Liver (tissue), 9 donors: ENCODE data around the gene ITGB6. TPM values are rescaled to one million over a fixed set of nuclear protein-coding genes. Genes with fewer than 3 reads are reported as not detected.

Experiments used
- DNase-seq: peaks from one replicate; pipeline ENCODE4 v3.0.0-alpha.2; 2017; ENCODE audit warnings: low spot score
- H3K27ac ChIP-seq, 2 donors: one replicate each; pipeline ENCODE4 v1.7.0; 2013; ENCODE audit warnings: inconsistent platforms in 2 of 2, low read length in 2 of 2, control low read depth in 1 of 2, low read depth in 1 of 2, mild to moderate bottlenecking in 1 of 2
- H3K27me3 ChIP-seq, 4 donors: one replicate each; pipeline versions ENCODE4 v1.6.1 to v1.7.0; 2013; ENCODE audit warnings: low read length in 3 of 4, inconsistent platforms in 1 of 4, mild to moderate bottlenecking in 1 of 4, moderate library complexity in 1 of 4; ENCODE audit not compliant: control insufficient read depth in 4 of 4, insufficient read depth in 4 of 4
- H3K36me3 ChIP-seq, 4 donors: one replicate each; pipeline versions ENCODE4 v1.6.1 to v1.7.0; 2013; ENCODE audit warnings: low read length in 3 of 4, mild to moderate bottlenecking in 3 of 4, low read depth in 1 of 4, moderate library complexity in 1 of 4; ENCODE audit not compliant: control insufficient read depth in 4 of 4, insufficient read depth in 3 of 4
- H3K4me1 ChIP-seq, 4 donors: one replicate each; pipeline versions ENCODE4 v1.6.1 to v1.7.0; 2013; ENCODE audit warnings: low read length in 3 of 4, mild to moderate bottlenecking in 3 of 4, moderate library complexity in 1 of 4; ENCODE audit not compliant: control insufficient read depth in 4 of 4, insufficient read depth in 4 of 4
- H3K4me3 ChIP-seq, 3 donors: one replicate each; pipeline versions ENCODE4 v1.6.1 to v1.7.0; 2013; ENCODE audit warnings: low read length in 3 of 3, control low read depth in 1 of 3, low read depth in 1 of 3, mild to moderate bottlenecking in 1 of 3
- H3K9ac ChIP-seq, 2 donors: one replicate each; pipeline ENCODE4 v1.7.0; 2013; ENCODE audit warnings: low read length in 2 of 2, mild to moderate bottlenecking in 2 of 2, moderate library complexity in 2 of 2, control low read depth in 1 of 2, low read depth in 1 of 2
- H3K9me3 ChIP-seq, 4 donors: one replicate each; pipeline versions ENCODE4 v1.6.1 to v1.7.0; 2013; ENCODE audit warnings: low read length in 3 of 4; ENCODE audit not compliant: control insufficient read depth in 4 of 4
- EGR1 ChIP-seq, 2 donors: IDR thresholded peaks; 2 replicates each; pipeline ENCODE4 v1.6.1; 2016 to 2018; ENCODE audit warnings: antibody characterized with exemption in 2 of 2, low read depth in 2 of 2
- FOXA1 ChIP-seq: IDR thresholded peaks from 2 replicates; pipeline ENCODE4 v1.6.1; 2016; ENCODE audit warnings: antibody characterized with exemption
- FOXA2 ChIP-seq: IDR thresholded peaks from 2 replicates; pipeline ENCODE4 v1.6.1; 2016; ENCODE audit warnings: antibody characterized with exemption
- GABPA ChIP-seq, 2 donors: IDR thresholded peaks in 1 of 2; conservative IDR thresholded peaks in 1 of 2; 2 replicates each; pipeline ENCODE4 v1.6.1; 2016; ENCODE audit warnings: antibody characterized with exemption in 2 of 2, mild to moderate bottlenecking in 1 of 2, moderate library complexity in 1 of 2
- HNF4A ChIP-seq, 2 donors: conservative IDR thresholded peaks; 2 replicates each; pipeline ENCODE4 v1.6.1; 2016; ENCODE audit warnings: antibody characterized with exemption in 2 of 2, mild to moderate bottlenecking in 2 of 2
- HNF4G ChIP-seq: IDR thresholded peaks from 2 replicates; pipeline ENCODE4 v1.6.1; 2016; ENCODE audit warnings: antibody characterized with exemption
- JUND ChIP-seq, 2 donors: IDR thresholded peaks; 2 replicates each; pipeline ENCODE4 v1.6.1; 2016; ENCODE audit warnings: antibody characterized with exemption in 2 of 2
- NR2F2 ChIP-seq: IDR thresholded peaks from 2 replicates; pipeline ENCODE4 v1.6.1; 2016; ENCODE audit warnings: antibody characterized with exemption
- RAD21 ChIP-seq, 2 donors: IDR thresholded peaks; 2 replicates each; pipeline ENCODE4 v1.6.1; 2016; ENCODE audit warnings: antibody characterized with exemption in 2 of 2, mild to moderate bottlenecking in 2 of 2
- RXRA ChIP-seq, 2 donors: IDR thresholded peaks; 2 replicates each; pipeline ENCODE4 v1.6.1; 2017 to 2018; ENCODE audit warnings: antibody characterized with exemption in 2 of 2, mild to moderate bottlenecking in 1 of 2
- SP1 ChIP-seq: IDR thresholded peaks from 2 replicates; pipeline ENCODE4 v1.6.1; 2018; ENCODE audit warnings: antibody characterized with exemption, mild to moderate bottlenecking
- TAF1 ChIP-seq: conservative IDR thresholded peaks from 2 replicates; pipeline ENCODE4 v1.6.1; 2016; ENCODE audit warnings: antibody characterized with exemption, mild to moderate bottlenecking
- YY1 ChIP-seq: IDR thresholded peaks from 2 replicates; pipeline ENCODE4 v1.6.1; 2016; ENCODE audit warnings: antibody characterized with exemption, mild to moderate bottlenecking
- WGBS: extraction: QIAGEN DNeasy Blood & Tissue Kit; methylation state at CpG from one replicate; pipeline ENCODE4 v1.1.7; 2013; 5-methylcytosine and 5-hydroxymethylcytosine counted together
- polyA plus RNA-seq, 2 donors: library from polyadenylated mRNA; stranded (reverse) in 1 of 2; unstranded in 1 of 2; fragments of 200-250 nt in 1 of 2; fragments of >200 nt in 1 of 2; fragmentation: Nextera tagmentation in 1 of 2; extraction: Ambion mirVana in 1 of 2; gene quantifications; one replicate each; pipeline versions ENCODE4 v1.2.1 to v1.2.3, GENCODE V29; 2013 to 2015
- total RNA-seq, 2 donors: library from RNA; depleted of rRNA; stranded (reverse); fragments of >200 nt; gene quantifications; one replicate each; pipeline ENCODE4 v1.2.3, GENCODE V29; 2014
- TF ChIP-seq, protein P1 (sequence below): IDR thresholded peaks from 2 replicates; pipeline ENCODE4 v1.6.1; 2016; ENCODE audit warnings: antibody characterized with exemption, mild to moderate bottlenecking
- TF ChIP-seq, protein P2 (sequence below): fragments of 150-350 bp; IDR thresholded peaks from 2 replicates; pipeline ENCODE4 v1.5.1; 2017; ENCODE audit warnings: improper control_type of control experiment, low read depth, low read length; ENCODE audit not compliant: missing input control
- TF ChIP-seq, protein P3 (sequence below): IDR thresholded peaks from 2 replicates; pipeline ENCODE4 v1.6.1; 2016; ENCODE audit warnings: antibody characterized with exemption
- TF ChIP-seq, protein P4 (sequence below): IDR thresholded peaks from 2 replicates; pipeline ENCODE4 v1.6.1; 2016; ENCODE audit warnings: antibody characterized with exemption
- TF ChIP-seq, protein P5 (sequence below): IDR thresholded peaks from 2 replicates; pipeline ENCODE4 v1.6.1; 2016; ENCODE audit warnings: antibody characterized with exemption
- donor health status: healthy.
- donor health status: healthy.
- donor health status: healthy.
- donor health status: healthy.
- donor health status: healthy.

The ITGB6 gene
- total and polyA plus RNA-seq, 4 donors = 0.03 to 0.10 (median 0.08) TPM; not detected in 1

DNA sequence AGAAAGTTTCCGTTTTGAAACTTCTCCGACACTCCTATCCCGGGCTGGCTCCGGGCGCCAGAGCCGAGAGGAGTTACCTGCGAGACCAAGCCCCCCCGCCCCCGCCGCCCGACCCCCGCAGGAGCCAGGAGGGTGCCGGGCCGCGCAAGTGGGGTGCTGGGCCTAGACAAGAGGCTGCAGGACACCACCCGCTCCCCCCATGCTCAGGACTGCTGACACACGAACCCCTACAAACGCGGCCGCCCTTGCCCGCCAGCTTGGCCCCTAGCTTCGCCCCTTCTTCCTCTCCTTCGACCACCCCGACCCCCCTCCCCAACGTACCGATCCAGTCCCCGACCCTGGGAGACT lies 138.2 kb downstream of the ITGB6 start:
- H3K9ac ChIP-seq = no peak overlapping the region
- H3K27me3 ChIP-seq = peaks cover 0 to 15% (median 0%) of the 10 kb centered on the region in 4 donors
- peak overlapping the region in 2 of 3 donors; percentile 47 to 55 for H3K4me3 ChIP-seq
- TF ChIP-seq FOXA1 (no peak), RAD21 (IDR thresholded peaks at IDR 0.05) (no peak)
- H3K27ac ChIP-seq = no peak overlapping the region
- WGBS = 6% methylated on average over 27 of the region's 27 CpGs
- peaks cover 0 to 8% (median 4%) of the 10 kb centered on the region in 4 donors for H3K4me1 ChIP-seq
- no peak for DNase-seq
- peaks cover 0 to 4% (median 0%) of the 10 kb centered on the region in 4 donors for H3K9me3 ChIP-seq
- H3K36me3 ChIP-seq = no peaks in the 10 kb centered on the region

DNA sequence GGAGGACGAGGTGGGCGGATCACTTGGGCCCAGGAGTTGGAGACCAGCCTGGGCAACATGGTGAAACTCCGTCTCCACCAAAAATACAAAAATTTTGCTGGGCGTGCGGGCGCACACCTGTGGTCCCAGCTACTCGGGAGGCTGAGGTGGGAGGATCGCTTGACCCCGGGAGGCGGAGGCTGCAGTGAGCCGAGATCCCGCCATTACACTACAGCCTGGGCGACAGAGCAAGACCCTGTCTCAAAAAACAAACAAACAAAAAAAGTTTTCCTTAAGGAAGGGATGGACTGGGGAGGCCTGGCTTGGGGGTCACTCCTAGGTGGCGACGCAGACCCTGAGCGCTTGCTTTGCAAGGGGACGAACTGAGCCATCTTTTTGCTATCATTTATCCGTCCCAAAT lies 138.5 kb downstream of the ITGB6 start:
- peaks cover 0 to 8% (median 4%) of the 10 kb centered on the region in 4 donors for H3K4me1 ChIP-seq
- 77% methylated on average over 18 of the region's 18 CpGs for WGBS
- H3K27ac ChIP-seq = no peak overlapping the region
- DNase-seq = no peak
- H3K4me3 ChIP-seq = peak overlapping the region in 1 of 3 donors; percentile 55
- H3K36me3 ChIP-seq = no peaks in the 10 kb centered on the region
- H3K27me3 ChIP-seq = peaks cover 0 to 15% (median 0%) of the 10 kb centered on the region in 4 donors
- TF ChIP-seq, protein P1, sequence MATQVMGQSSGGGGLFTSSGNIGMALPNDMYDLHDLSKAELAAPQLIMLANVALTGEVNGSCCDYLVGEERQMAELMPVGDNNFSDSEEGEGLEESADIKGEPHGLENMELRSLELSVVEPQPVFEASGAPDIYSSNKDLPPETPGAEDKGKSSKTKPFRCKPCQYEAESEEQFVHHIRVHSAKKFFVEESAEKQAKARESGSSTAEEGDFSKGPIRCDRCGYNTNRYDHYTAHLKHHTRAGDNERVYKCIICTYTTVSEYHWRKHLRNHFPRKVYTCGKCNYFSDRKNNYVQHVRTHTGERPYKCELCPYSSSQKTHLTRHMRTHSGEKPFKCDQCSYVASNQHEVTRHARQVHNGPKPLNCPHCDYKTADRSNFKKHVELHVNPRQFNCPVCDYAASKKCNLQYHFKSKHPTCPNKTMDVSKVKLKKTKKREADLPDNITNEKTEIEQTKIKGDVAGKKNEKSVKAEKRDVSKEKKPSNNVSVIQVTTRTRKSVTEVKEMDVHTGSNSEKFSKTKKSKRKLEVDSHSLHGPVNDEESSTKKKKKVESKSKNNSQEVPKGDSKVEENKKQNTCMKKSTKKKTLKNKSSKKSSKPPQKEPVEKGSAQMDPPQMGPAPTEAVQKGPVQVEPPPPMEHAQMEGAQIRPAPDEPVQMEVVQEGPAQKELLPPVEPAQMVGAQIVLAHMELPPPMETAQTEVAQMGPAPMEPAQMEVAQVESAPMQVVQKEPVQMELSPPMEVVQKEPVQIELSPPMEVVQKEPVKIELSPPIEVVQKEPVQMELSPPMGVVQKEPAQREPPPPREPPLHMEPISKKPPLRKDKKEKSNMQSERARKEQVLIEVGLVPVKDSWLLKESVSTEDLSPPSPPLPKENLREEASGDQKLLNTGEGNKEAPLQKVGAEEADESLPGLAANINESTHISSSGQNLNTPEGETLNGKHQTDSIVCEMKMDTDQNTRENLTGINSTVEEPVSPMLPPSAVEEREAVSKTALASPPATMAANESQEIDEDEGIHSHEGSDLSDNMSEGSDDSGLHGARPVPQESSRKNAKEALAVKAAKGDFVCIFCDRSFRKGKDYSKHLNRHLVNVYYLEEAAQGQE = no peak
- TF ChIP-seq HNF4G (no peak), SP1 (no peak), RXRA (IDR thresholded peaks at IDR 0.05) (no peak), RAD21 (IDR thresholded peaks at IDR 0.05) (no peak), JUND (IDR thresholded peaks at IDR 0.05) (no peak), FOXA2 (no peak), GABPA (IDR thresholded peaks at IDR 0.05 in 1 of 2, conservative IDR thresholded peaks at IDR 0.05 in 1 of 2) (no peak), YY1 (no peak), EGR1 (IDR thresholded peaks at IDR 0.05; ENCODE audit: low read depth in 2 of 2) (no peak), HNF4A (conservative IDR thresholded peaks at IDR 0.05) (no peak), NR2F2 (no peak), FOXA1 (no peak), TAF1 (no peak)
- TF ChIP-seq, protein P2, sequence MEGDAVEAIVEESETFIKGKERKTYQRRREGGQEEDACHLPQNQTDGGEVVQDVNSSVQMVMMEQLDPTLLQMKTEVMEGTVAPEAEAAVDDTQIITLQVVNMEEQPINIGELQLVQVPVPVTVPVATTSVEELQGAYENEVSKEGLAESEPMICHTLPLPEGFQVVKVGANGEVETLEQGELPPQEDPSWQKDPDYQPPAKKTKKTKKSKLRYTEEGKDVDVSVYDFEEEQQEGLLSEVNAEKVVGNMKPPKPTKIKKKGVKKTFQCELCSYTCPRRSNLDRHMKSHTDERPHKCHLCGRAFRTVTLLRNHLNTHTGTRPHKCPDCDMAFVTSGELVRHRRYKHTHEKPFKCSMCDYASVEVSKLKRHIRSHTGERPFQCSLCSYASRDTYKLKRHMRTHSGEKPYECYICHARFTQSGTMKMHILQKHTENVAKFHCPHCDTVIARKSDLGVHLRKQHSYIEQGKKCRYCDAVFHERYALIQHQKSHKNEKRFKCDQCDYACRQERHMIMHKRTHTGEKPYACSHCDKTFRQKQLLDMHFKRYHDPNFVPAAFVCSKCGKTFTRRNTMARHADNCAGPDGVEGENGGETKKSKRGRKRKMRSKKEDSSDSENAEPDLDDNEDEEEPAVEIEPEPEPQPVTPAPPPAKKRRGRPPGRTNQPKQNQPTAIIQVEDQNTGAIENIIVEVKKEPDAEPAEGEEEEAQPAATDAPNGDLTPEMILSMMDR = no peak
- TF ChIP-seq, protein P3, sequence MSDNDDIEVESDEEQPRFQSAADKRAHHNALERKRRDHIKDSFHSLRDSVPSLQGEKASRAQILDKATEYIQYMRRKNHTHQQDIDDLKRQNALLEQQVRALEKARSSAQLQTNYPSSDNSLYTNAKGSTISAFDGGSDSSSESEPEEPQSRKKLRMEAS = no peak
- TF ChIP-seq, protein P4, sequence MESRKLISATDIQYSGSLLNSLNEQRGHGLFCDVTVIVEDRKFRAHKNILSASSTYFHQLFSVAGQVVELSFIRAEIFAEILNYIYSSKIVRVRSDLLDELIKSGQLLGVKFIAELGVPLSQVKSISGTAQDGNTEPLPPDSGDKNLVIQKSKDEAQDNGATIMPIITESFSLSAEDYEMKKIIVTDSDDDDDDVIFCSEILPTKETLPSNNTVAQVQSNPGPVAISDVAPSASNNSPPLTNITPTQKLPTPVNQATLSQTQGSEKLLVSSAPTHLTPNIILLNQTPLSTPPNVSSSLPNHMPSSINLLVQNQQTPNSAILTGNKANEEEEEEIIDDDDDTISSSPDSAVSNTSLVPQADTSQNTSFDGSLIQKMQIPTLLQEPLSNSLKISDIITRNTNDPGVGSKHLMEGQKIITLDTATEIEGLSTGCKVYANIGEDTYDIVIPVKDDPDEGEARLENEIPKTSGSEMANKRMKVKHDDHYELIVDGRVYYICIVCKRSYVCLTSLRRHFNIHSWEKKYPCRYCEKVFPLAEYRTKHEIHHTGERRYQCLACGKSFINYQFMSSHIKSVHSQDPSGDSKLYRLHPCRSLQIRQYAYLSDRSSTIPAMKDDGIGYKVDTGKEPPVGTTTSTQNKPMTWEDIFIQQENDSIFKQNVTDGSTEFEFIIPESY = no peak
- TF ChIP-seq, protein P5, sequence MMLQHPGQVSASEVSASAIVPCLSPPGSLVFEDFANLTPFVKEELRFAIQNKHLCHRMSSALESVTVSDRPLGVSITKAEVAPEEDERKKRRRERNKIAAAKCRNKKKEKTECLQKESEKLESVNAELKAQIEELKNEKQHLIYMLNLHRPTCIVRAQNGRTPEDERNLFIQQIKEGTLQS = no peak
- peaks cover 0 to 4% (median 0%) of the 10 kb centered on the region in 4 donors for H3K9me3 ChIP-seq
- H3K9ac ChIP-seq = no peak overlapping the region
